Ovary (tissue), 3 donors: ENCODE measurements around the gene NACAD.

ENCODE experiments used
- POLR2A ChIP-seq: fragments of 450-650 bp; IDR thresholded peaks from one replicate; pipeline ENCODE4 v1.6.1; 2017; ENCODE audit warnings: antibody characterized with exemption, mild to moderate bottlenecking, moderate library complexity
- TF ChIP-seq, protein P1 (sequence below), 3 donors: fragments of 450-650 bp in 2 of 3; fragments of 200-600 bp in 1 of 3; IDR thresholded peaks; one replicate each; pipeline versions ENCODE4 v1.5.1 to v1.8.0; 2016 to 2022; ENCODE audit warnings: antibody characterized with exemption in 3 of 3, mild to moderate bottlenecking in 1 of 3
- donor health status: DM: no; HTN: no; CAD: no.

DNA sequence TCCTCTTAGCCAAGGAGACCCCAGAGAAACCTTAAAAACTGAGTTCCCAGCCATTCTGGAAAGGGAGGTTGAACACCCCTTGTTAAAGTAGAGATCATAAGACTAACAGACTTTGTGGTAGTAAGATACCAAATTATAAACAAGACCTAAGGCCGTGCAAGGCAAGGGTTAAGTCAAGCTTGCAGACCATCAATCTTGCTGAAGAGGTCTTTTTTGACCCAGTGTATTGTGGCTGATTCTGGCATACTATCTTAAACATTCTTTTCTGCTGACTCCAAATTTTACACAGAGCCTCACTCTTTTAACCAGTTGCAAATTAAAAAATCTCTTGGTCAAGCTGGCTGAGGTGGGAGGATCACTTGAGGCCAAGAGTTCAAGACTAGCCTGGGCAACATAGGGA is 23.9 kb upstream of the NACAD start:
- TF ChIP-seq, protein P1, sequence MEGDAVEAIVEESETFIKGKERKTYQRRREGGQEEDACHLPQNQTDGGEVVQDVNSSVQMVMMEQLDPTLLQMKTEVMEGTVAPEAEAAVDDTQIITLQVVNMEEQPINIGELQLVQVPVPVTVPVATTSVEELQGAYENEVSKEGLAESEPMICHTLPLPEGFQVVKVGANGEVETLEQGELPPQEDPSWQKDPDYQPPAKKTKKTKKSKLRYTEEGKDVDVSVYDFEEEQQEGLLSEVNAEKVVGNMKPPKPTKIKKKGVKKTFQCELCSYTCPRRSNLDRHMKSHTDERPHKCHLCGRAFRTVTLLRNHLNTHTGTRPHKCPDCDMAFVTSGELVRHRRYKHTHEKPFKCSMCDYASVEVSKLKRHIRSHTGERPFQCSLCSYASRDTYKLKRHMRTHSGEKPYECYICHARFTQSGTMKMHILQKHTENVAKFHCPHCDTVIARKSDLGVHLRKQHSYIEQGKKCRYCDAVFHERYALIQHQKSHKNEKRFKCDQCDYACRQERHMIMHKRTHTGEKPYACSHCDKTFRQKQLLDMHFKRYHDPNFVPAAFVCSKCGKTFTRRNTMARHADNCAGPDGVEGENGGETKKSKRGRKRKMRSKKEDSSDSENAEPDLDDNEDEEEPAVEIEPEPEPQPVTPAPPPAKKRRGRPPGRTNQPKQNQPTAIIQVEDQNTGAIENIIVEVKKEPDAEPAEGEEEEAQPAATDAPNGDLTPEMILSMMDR (IDR thresholded peaks at IDR 0.05) = no peak
- TF ChIP-seq POLR2A = no peak
